Right lobe of liver (tissue), 6 donors: ENCODE data around the gene NDUFAB1. TPM values are rescaled to one million over a fixed set of nuclear protein-coding genes. Genes with fewer than 3 reads are reported as not detected.
A peak's percentile ranks its signal among the peaks of the same experiment; 100 is the strongest.
"Not testable (repeated sequence)": the region's sequence is repeated elsewhere in the genome, so short reads cannot be mapped to it uniquely, and the experiment has no call there.

Source experiments
- ATAC-seq, 4 donors: fragments of 200-7000 bp; cut with Tn5 transposase; one replicate each; pipeline ENCODE4 v1.9.1; 2020; ENCODE audit warnings: mild to moderate bottlenecking in 4 of 4, moderate library complexity in 4 of 4
- DNase-seq, 3 donors: peaks; one replicate each; pipeline ENCODE4 v3.0.0-alpha.2; 2020
- H3K27ac ChIP-seq, 3 donors: fragments of 200-600 bp; one replicate each; pipeline ENCODE4 v1.8.0; 2022
- H3K27me3 ChIP-seq, 2 donors: fragments of 200-600 bp; one replicate each; pipeline ENCODE4 v1.8.0; 2022
- H3K36me3 ChIP-seq, 4 donors: fragments of 200-600 bp; sonication (generic) in 1 of 4; one replicate each; pipeline versions ENCODE4 v1.5.1 to v1.8.0; 2017 to 2022; ENCODE audit warnings: control low read depth in 1 of 4
- H3K4me1 ChIP-seq, 4 donors: fragments of 200-600 bp; sonication (generic) in 1 of 4; one replicate each; pipeline versions ENCODE4 v1.5.1 to v1.8.0; 2017 to 2022; ENCODE audit warnings: control low read depth in 1 of 4
- H3K4me3 ChIP-seq, 3 donors: fragments of 200-600 bp; one replicate each; pipeline ENCODE4 v1.8.0; 2022
- H3K9me3 ChIP-seq, 4 donors: fragments of 200-600 bp; sonication (generic) in 1 of 4; one replicate each; pipeline versions ENCODE4 v1.5.1 to v1.8.0; 2017 to 2022; ENCODE audit warnings: control low read depth in 1 of 4
- CTCF ChIP-seq, 4 donors: fragments of 200-600 bp in 3 of 4; fragments of 450-650 bp in 1 of 4; IDR thresholded peaks; one replicate each; pipeline versions ENCODE4 v1.5.1 to v1.8.0; 2016 to 2022; ENCODE audit warnings: antibody characterized with exemption in 4 of 4, mild to moderate bottlenecking in 2 of 4
- POLR2A ChIP-seq: fragments of 450-650 bp; IDR thresholded peaks from one replicate; pipeline ENCODE4 v1.6.1; 2017; ENCODE audit warnings: antibody characterized with exemption, mild to moderate bottlenecking
- WGBS: methylation state at CpG from one replicate; pipeline ENCODE4 v1.1.6; 2018; ENCODE audit warnings: low coverage, low lambda C conversion rate; ENCODE audit not compliant: insufficient coverage; ENCODE audit errors: missing lambda C conversion rate; 5-methylcytosine and 5-hydroxymethylcytosine counted together
- intact Hi-C, 2 donors: fragments of 100-400 bp; cut with DNase I; formaldehyde crosslinking; loops; one replicate each; pipeline versions ENCODE4 v1.11.2 to v1.14.1; 2022
- total RNA-seq, 6 experiments: library from RNA; depleted of rRNA in 2 of 6; stranded (reverse); fragments of >200 nt in 2 of 6; fragmentation: NEBNext Ultra II Directional in 3 of 6; extraction: Animal tissue kit (Norgen Biotek cat#: 25700) in 3 of 6; gene quantifications; one replicate each; pipeline versions ENCODE4 v1.1.0 to v1.2.4, GENCODE V29; 2016 to 2023
- donor health status: DM: no; HTN: yes; CAD: no.
- donor health status: DM: no; HTN: no; CAD: no.
- donor health status: DM: no; HTN: no; CAD: no.
- donor health status: DM: no; HTN: yes; CAD: no.
- donor health status: DM: no; HTN: yes; CAD: no.

NDUFAB1 gene
- total RNA-seq, 6 experiments from 2014 or later = 53.9 to 87.3 (median 63.9) TPM

GRCh38 chr16:23640615-23640930 is 44.5 kb upstream of the NDUFAB1 start:
- Histone ChIP-seq H3K27me3 (no peaks in the 10 kb centered on the region), H3K9me3 (no peaks in the 10 kb centered on the region), H3K36me3 (peaks cover 6 to 15% (median 10%) of the 10 kb centered on the region in 4 donors), H3K27ac (peak overlapping the region; percentile 53 to 70 (median 63)), H3K4me3 (peak overlapping the region; percentile 93 to 99 (median 94)), H3K4me1 (peaks cover 0 to 15% (median 0%) of the 10 kb centered on the region in 4 donors)
- WGBS = 1% methylated on average over 8 of the region's 8 CpGs
- TF ChIP-seq CTCF (IDR thresholded peaks at IDR 0.05) (no peak), POLR2A (no peak)
- intact Hi-C loops = no loop called here
- DNase-seq (no peak), ATAC-seq (no peak)

GRCh38 chr16:23635958-23636357 is 39.8 kb upstream of the NDUFAB1 start:
- Histone ChIP-seq H3K36me3 (peaks cover 5 to 21% (median 9%) of the 10 kb centered on the region in 4 donors), H3K27me3 (no peaks in the 10 kb centered on the region), H3K4me1 (peaks cover 0 to 7% (median 0%) of the 10 kb centered on the region in 4 donors), H3K9me3 (no peaks in the 10 kb centered on the region), H3K27ac (no peak overlapping the region), H3K4me3 (no peak overlapping the region)
- no peak for ATAC-seq
- DNase-seq = no peak
- intact Hi-C loops = no loop called here
- TF ChIP-seq CTCF (IDR thresholded peaks at IDR 0.05) (no peak), POLR2A (no peak)

- peaks cover 8 to 31% (median 9%) of the 10 kb centered on the region in 4 donors for H3K36me3 ChIP-seq
- no peaks in the 10 kb centered on the region for H3K4me1 ChIP-seq
- no peaks in the 10 kb centered on the region for H3K9me3 ChIP-seq
- intact Hi-C loops = no loop called here
- TF ChIP-seq POLR2A = no peak
- TF ChIP-seq CTCF (IDR thresholded peaks at IDR 0.05) = no peak
- no peak overlapping the region for H3K27ac ChIP-seq
- H3K4me3 ChIP-seq = no peak overlapping the region
- WGBS = 98% methylated on average over 4 of the region's 4 CpGs
- DNase-seq (no peak), ATAC-seq (no peak)
- no peaks in the 10 kb centered on the region for H3K27me3 ChIP-seq
Observed at GRCh38 chr16:23634461-23635036, 38.4 kb upstream of the NDUFAB1 start.

- DNase-seq, H3K4me1 ChIP-seq, H3K27me3 ChIP-seq, H3K9me3 ChIP-seq, ATAC-seq, H3K27ac ChIP-seq, H3K4me3 ChIP-seq, intact Hi-C loops: not testable (repeated sequence)
- 100% methylated on average over 3 of the region's 3 CpGs for WGBS
- peaks cover 0 to 43% (median 10%) of the 10 kb centered on the region in 4 donors for H3K36me3 ChIP-seq
Observed at GRCh38 chr16:23631874-23632273, 35.8 kb upstream of the NDUFAB1 start.

GRCh38 chr16:23629516-23629915 is 33.4 kb upstream of the NDUFAB1 start:
- no peaks in the 10 kb centered on the region for H3K4me1 ChIP-seq
- no peak for ATAC-seq
- intact Hi-C loops = no loop called here
- no peaks in the 10 kb centered on the region for H3K9me3 ChIP-seq
- TF ChIP-seq CTCF (IDR thresholded peaks at IDR 0.05) = no peak
- no peak for TF ChIP-seq POLR2A
- WGBS = 85% methylated on average over 7 of the region's 8 CpGs
- no peak overlapping the region for H3K4me3 ChIP-seq
- no peak overlapping the region for H3K27ac ChIP-seq
- no peak for DNase-seq
- H3K27me3 ChIP-seq = no peaks in the 10 kb centered on the region
- peaks cover 0 to 47% (median 7%) of the 10 kb centered on the region in 4 donors for H3K36me3 ChIP-seq
